Panc1 (cell line): ENCODE data around the gene PRPF19. TPM values are rescaled to one million over a fixed set of nuclear protein-coding genes. Genes with fewer than 3 reads are reported as not detected.

ENCODE experiments used
- ATAC-seq: fragments of 200-7000 bp; cut with Tn5 transposase; 2 replicates; pipeline ENCODE4 v1.9.1; 2020; ENCODE audit warnings: mild to moderate bottlenecking, moderate library complexity
- BruUV-seq: library from RNA; stranded (reverse); fragments of 400-500 nt; replicated peaks from 2 replicates; lab custom pipeline; 2021; lab: Mats Ljungman, UMichigan
- CTCF ChIA-PET: fragments of 300-600 bp; sonication (Branson Sonifier 250); formaldehyde crosslinking; loops from one replicate; lab custom pipeline; 2022; ENCODE audit warnings: antibody characterized with exemption; lab: Charles Lee
- POLR2A ChIA-PET: fragments of 300-600 bp; sonication (Branson Sonifier 250); formaldehyde crosslinking; loops from one replicate; lab custom pipeline; 2022; ENCODE audit warnings: antibody characterized with exemption; lab: Charles Lee
- DNase-seq: peaks from one replicate; pipeline ENCODE4 v3.0.0-alpha.2; 2010; ENCODE audit warnings: low read depth, low spot score
- H3K27ac ChIP-seq: 2 replicates; pipeline ENCODE4 v1.5.1; 2011; ENCODE audit warnings: mild to moderate bottlenecking, low read length, inconsistent platforms
- H3K27me3 ChIP-seq: fragments of 200-500 bp; sonication (Bioruptor generic); 2 replicates; pipeline ENCODE4 v1.6.0; 2014; ENCODE audit warnings: low read length, inconsistent platforms; ENCODE audit not compliant: control insufficient read depth, insufficient read depth
- H3K36me3 ChIP-seq: fragments of 200-500 bp; sonication (Bioruptor generic); 2 replicates; pipeline ENCODE4 v1.5.1; 2014; ENCODE audit warnings: inconsistent platforms, mild to moderate bottlenecking, low read length, moderate library complexity; ENCODE audit not compliant: control insufficient read depth, insufficient read depth
- H3K4me1 ChIP-seq: 2 replicates; pipeline ENCODE4 v1.5.1; 2011; ENCODE audit warnings: inconsistent platforms, mild to moderate bottlenecking, low read length, moderate library complexity; ENCODE audit not compliant: control insufficient read depth, insufficient read depth
- H3K4me3 ChIP-seq, 2 experiments: 2 replicates each; pipeline ENCODE4 v1.5.1; 2011 to 2012; ENCODE audit warnings: low read depth in 2 of 2, low read length in 2 of 2, mild to moderate bottlenecking in 2 of 2, inconsistent platforms in 1 of 2, moderate library complexity in 1 of 2
- H3K9me3 ChIP-seq: fragments of 200-500 bp; sonication (Bioruptor generic); 2 replicates; pipeline ENCODE4 v1.5.1; 2014; ENCODE audit warnings: low read depth, mild to moderate bottlenecking, inconsistent platforms, low read length, moderate library complexity; ENCODE audit not compliant: control insufficient read depth, insufficient read depth
- POLR2AphosphoS5 ChIP-seq: IDR thresholded peaks from 2 replicates; pipeline ENCODE4 v1.6.1; 2012; ENCODE audit warnings: mild to moderate bottlenecking, low read depth, low read length, moderate library complexity
- SIN3A ChIP-seq: IDR thresholded peaks from 2 replicates; pipeline ENCODE4 v1.6.1; 2012; ENCODE audit warnings: low read depth, mild to moderate bottlenecking, low read length, moderate library complexity, borderline replicate concordance; ENCODE audit not compliant: insufficient read depth
- TCF7L2 ChIP-seq: IDR thresholded peaks from 2 replicates; pipeline ENCODE4 v1.6.1; 2011; ENCODE audit warnings: mild to moderate bottlenecking, low read depth, low read length, inconsistent platforms
- in situ Hi-C: cut with HindIII; loops from 2 replicates; pipeline ENCODE4 v1.10.0; 2016; ENCODE audit warnings: low sequenced_read_pairs, low pct_unique_long_range_greater_than_20kb
- intact Hi-C: fragments of 100-400 bp; cut with micrococcal nuclease; formaldehyde crosslinking; loops from one replicate; pipeline ENCODE4 v1.10.0; 2022; ENCODE audit not compliant: unreplicated experiment
- total RNA-seq: library from RNA; stranded (reverse); gene quantifications from one replicate; pipeline ENCODE4 v1.2.1, GENCODE V29; 2021; ENCODE audit not compliant: unreplicated experiment
- TF ChIP-seq, protein P1 (sequence below), 2 experiments: IDR thresholded peaks; 2 replicates each; pipeline ENCODE4 v1.6.1; 2011 to 2012; ENCODE audit warnings: low read depth in 2 of 2, control low read depth in 1 of 2, low read length in 1 of 2, mild to moderate bottlenecking in 1 of 2, moderate library complexity in 1 of 2; ENCODE audit not compliant: insufficient read depth in 1 of 2
- TF ChIP-seq, protein P2 (sequence below): fragments of 450-650 bp; IDR thresholded peaks from 2 replicates; pipeline ENCODE4 v1.5.1; 2017; ENCODE audit warnings: mild to moderate bottlenecking

Gene PRPF19
- total RNA-seq, 1 experiment from 2014 or later = 149 TPM

DNA sequence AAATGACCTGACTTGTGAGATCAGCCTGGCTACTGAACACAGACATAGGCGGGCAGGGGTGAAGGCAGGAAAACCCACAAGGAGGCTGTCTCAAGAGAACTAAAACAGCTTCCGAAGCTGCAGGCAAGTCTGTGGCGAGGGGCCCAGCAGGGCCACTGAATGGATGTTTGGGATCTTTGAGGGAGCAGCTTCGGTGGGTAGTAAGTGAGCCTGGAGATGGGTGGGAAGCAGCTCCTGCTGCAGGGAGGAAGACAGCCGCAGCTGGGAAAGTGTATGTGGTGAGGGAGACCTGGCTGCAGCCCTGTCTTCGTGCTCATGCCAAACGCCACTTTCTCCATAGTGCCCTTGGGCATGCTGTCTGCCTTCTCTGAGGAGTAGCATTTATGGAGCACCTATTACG, 61.0 kb downstream of the PRPF19 start:
- Histone ChIP-seq H3K4me3 (no peak overlapping the region; a peak in 1 of 4 replicates), H3K4me1 (peaks cover 25% of the 10 kb centered on the region), H3K9me3 (no peaks in the 10 kb centered on the region), H3K27me3 (no peaks in the 10 kb centered on the region), H3K27ac (no peak overlapping the region), H3K36me3 (peaks cover 4% of the 10 kb centered on the region)
- ChIA-PET CTCF (no interaction called here), POLR2A (no interaction called here)
- ATAC-seq (no peak), DNase-seq (no peak)
- in situ Hi-C loops = no loop called here
- TF ChIP-seq POLR2AphosphoS5 (no peak), TCF7L2 (no peak)
- TF ChIP-seq, protein P1, sequence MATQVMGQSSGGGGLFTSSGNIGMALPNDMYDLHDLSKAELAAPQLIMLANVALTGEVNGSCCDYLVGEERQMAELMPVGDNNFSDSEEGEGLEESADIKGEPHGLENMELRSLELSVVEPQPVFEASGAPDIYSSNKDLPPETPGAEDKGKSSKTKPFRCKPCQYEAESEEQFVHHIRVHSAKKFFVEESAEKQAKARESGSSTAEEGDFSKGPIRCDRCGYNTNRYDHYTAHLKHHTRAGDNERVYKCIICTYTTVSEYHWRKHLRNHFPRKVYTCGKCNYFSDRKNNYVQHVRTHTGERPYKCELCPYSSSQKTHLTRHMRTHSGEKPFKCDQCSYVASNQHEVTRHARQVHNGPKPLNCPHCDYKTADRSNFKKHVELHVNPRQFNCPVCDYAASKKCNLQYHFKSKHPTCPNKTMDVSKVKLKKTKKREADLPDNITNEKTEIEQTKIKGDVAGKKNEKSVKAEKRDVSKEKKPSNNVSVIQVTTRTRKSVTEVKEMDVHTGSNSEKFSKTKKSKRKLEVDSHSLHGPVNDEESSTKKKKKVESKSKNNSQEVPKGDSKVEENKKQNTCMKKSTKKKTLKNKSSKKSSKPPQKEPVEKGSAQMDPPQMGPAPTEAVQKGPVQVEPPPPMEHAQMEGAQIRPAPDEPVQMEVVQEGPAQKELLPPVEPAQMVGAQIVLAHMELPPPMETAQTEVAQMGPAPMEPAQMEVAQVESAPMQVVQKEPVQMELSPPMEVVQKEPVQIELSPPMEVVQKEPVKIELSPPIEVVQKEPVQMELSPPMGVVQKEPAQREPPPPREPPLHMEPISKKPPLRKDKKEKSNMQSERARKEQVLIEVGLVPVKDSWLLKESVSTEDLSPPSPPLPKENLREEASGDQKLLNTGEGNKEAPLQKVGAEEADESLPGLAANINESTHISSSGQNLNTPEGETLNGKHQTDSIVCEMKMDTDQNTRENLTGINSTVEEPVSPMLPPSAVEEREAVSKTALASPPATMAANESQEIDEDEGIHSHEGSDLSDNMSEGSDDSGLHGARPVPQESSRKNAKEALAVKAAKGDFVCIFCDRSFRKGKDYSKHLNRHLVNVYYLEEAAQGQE (IDR thresholded peaks at IDR 0.05; ENCODE audit: insufficient read depth in 1 of 2, low read depth in 2 of 2, low read length in 1 of 2) = no peak
- no TSS peak for BruUV-seq
- intact Hi-C loops = no loop called here

DNA sequence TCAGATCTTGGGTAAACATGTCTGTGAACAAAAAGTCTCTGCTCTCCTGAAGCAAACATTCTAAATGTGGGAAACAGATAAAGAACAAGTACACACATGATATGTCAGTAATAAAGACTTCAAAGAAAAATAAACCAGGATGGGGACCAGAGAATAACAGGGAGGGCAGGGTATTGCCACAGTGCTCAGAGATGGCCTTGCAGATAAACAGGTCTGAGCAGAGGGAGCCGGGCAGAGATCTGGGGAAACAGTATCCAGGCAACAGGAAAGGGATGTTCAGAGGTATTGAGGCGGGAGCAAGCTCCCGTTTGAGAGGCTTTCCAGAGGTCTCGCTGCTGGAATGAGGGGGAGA, 61.5 kb downstream of the PRPF19 start:
- no TSS peak for BruUV-seq
- intact Hi-C loops (no loop called here), in situ Hi-C loops (no loop called here)
- peak overlapping the region; percentile 89 to 91; a peak in 3 of 4 replicates for H3K4me3 ChIP-seq
- no peaks in the 10 kb centered on the region for H3K27me3 ChIP-seq
- TF ChIP-seq, protein P1 (IDR thresholded peaks at IDR 0.05; ENCODE audit: insufficient read depth in 1 of 2, low read depth in 2 of 2, low read length in 1 of 2) = no peak
- TF ChIP-seq SIN3A (no peak), TCF7L2 (no peak), POLR2AphosphoS5 (no peak)
- TF ChIP-seq, protein P2, sequence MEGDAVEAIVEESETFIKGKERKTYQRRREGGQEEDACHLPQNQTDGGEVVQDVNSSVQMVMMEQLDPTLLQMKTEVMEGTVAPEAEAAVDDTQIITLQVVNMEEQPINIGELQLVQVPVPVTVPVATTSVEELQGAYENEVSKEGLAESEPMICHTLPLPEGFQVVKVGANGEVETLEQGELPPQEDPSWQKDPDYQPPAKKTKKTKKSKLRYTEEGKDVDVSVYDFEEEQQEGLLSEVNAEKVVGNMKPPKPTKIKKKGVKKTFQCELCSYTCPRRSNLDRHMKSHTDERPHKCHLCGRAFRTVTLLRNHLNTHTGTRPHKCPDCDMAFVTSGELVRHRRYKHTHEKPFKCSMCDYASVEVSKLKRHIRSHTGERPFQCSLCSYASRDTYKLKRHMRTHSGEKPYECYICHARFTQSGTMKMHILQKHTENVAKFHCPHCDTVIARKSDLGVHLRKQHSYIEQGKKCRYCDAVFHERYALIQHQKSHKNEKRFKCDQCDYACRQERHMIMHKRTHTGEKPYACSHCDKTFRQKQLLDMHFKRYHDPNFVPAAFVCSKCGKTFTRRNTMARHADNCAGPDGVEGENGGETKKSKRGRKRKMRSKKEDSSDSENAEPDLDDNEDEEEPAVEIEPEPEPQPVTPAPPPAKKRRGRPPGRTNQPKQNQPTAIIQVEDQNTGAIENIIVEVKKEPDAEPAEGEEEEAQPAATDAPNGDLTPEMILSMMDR = no peak
- POLR2A ChIA-PET = no interaction called here
- H3K4me1 ChIP-seq = peaks cover 25% of the 10 kb centered on the region
- ATAC-seq (no peak), DNase-seq (no peak)
- H3K27ac ChIP-seq = no peak overlapping the region
- no peaks in the 10 kb centered on the region for H3K9me3 ChIP-seq
- H3K36me3 ChIP-seq = peaks cover 4% of the 10 kb centered on the region
- CTCF ChIA-PET = no interaction called here
